ENCODE data around the gene SOX5. TPM values are rescaled to one million over a fixed set of nuclear protein-coding genes. Genes with fewer than 3 reads are reported as not detected.

The SOX5 gene
- total RNA-seq, 1 experiment from 2014 or later, result 3.1 TPM

DNA sequence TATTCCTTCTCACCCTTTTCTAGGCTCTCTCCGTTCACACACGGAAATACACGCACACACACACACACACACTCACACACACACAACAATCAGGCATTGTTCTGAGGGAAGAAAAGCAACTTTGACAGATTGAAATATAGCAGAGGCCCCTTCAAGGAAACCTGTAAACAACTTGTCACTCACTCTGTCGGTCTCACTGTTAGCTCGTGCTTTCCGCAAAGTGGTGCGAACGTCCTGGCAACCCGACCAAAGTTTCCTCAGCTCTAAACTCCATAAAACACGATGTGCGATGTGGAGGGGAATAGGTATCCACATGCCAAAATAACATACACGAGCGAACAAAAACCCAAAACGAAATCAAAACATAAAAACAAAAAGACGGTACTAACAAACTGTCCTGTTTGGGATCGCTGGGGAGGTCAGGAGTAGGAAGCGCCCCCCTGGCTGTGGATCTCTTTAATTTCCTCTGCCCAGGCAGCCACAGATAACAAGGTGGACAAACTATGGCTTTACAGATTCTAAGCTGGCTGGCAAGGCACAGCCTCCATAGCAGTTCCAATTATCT, 822 bp upstream of the SOX5 start:
- H3K18ac ChIP-seq (ENCODE audit: insufficient read length, low read depth, low read length), result no peak overlapping the region
- H2BK20ac ChIP-seq (ENCODE audit: low read depth, low read length, poor library complexity, severe bottlenecking), result no peak overlapping the region
- H3K27me3 ChIP-seq (ENCODE audit: insufficient read depth, low read length), result no peaks in the 10 kb centered on the region; the same call in 1 of the 2 replicates
- H2AK5ac ChIP-seq (ENCODE audit: insufficient read length, low read length), result no peak overlapping the region
- peak overlapping the region; percentile 90 for H3K4me2 ChIP-seq (ENCODE audit: insufficient read depth, insufficient read length, low read length)
- no peak overlapping the region for H2BK120ac ChIP-seq (ENCODE audit: low read depth, low read length, poor library complexity, severe bottlenecking)
- no peak overlapping the region for H4K5ac ChIP-seq (ENCODE audit: insufficient read length, low read depth, low read length)
- H4K91ac ChIP-seq (ENCODE audit: insufficient read length, low read depth, low read length), result no peak overlapping the region
- H2BK12ac ChIP-seq (ENCODE audit: insufficient read length, low read depth, low read length), result no peak overlapping the region
- no peaks in the 10 kb centered on the region for H3K4me1 ChIP-seq (ENCODE audit: insufficient read depth, low read length)
- H3K79me1 ChIP-seq (ENCODE audit: insufficient read depth, low read depth, low read length, poor library complexity, severe bottlenecking), result no peaks in the 10 kb centered on the region
- no peaks in the 10 kb centered on the region for H3K9me3 ChIP-seq (ENCODE audit: control insufficient read depth, low read depth, low read length)
- Mint-ChIP-seq H3K9me3 (no peaks in the 10 kb centered on the region), H3K27me3 (ENCODE audit: low read depth) (peaks cover 2% of the 10 kb centered on the region; the same call in 1 of the 2 replicates), H3K36me3 (ENCODE audit: insufficient read depth in 1 of 3, low read depth in 3 of 3) (no peaks in the 10 kb centered on the region), H3K27ac (no peak overlapping the region), H3K4me3 (no peak overlapping the region), H3K4me1 (no peaks in the 10 kb centered on the region)
- no peak overlapping the region for H2AFZ ChIP-seq (ENCODE audit: low read length)
- no peak overlapping the region for H4K8ac ChIP-seq (replicated peaks; ENCODE audit: insufficient read length, low read depth, low read length)
- no peak overlapping the region for H2BK15ac ChIP-seq (ENCODE audit: low read depth, low read length)
- H3K14ac ChIP-seq (ENCODE audit: insufficient read depth, low read length), result no peak overlapping the region
- no CpG with 5 or more reads among the region's 17 CpGs for WGBS (ENCODE audit: extremely low coverage, insufficient read length, low lambda C conversion rate)
- peaks cover 10% of the 10 kb centered on the region for H3K23me2 ChIP-seq (ENCODE audit: insufficient read length, low read depth, low read length, poor library complexity, severe bottlenecking)
- H3K23ac ChIP-seq (ENCODE audit: insufficient read length, low read depth, low read length), result no peak overlapping the region
- no peaks in the 10 kb centered on the region for H4K20me1 ChIP-seq (ENCODE audit: control insufficient read depth, insufficient read depth, insufficient read length)
- TF ChIP-seq, protein P1, sequence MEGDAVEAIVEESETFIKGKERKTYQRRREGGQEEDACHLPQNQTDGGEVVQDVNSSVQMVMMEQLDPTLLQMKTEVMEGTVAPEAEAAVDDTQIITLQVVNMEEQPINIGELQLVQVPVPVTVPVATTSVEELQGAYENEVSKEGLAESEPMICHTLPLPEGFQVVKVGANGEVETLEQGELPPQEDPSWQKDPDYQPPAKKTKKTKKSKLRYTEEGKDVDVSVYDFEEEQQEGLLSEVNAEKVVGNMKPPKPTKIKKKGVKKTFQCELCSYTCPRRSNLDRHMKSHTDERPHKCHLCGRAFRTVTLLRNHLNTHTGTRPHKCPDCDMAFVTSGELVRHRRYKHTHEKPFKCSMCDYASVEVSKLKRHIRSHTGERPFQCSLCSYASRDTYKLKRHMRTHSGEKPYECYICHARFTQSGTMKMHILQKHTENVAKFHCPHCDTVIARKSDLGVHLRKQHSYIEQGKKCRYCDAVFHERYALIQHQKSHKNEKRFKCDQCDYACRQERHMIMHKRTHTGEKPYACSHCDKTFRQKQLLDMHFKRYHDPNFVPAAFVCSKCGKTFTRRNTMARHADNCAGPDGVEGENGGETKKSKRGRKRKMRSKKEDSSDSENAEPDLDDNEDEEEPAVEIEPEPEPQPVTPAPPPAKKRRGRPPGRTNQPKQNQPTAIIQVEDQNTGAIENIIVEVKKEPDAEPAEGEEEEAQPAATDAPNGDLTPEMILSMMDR (conservative IDR thresholded peaks at IDR 0.05), result 0 out of 3 replicates have a peak, but pooled peaks have one; percentile 17
- H3K27ac ChIP-seq (ENCODE audit: insufficient read length, low read depth, low read length), result no peak overlapping the region
- no peak overlapping the region for H3K9ac ChIP-seq (ENCODE audit: extremely low read depth, insufficient read length, low read length)
- no peak overlapping the region for H2BK5ac ChIP-seq (ENCODE audit: insufficient read length, low read length)
- DNase-seq, result peak; percentile 38
- H3K56ac ChIP-seq (ENCODE audit: insufficient read length, low read depth, low read length), result no peak overlapping the region
- no peaks in the 10 kb centered on the region for H3K79me2 ChIP-seq (ENCODE audit: insufficient read depth, low read length)
- no peak overlapping the region for H3T11ph ChIP-seq (ENCODE audit: low read length)
- no peak overlapping the region for H3K4ac ChIP-seq (ENCODE audit: low read depth, low read length)

Measured in H9 (cell line).